ENCODE results near the gene TEX12. TPM values are rescaled to one million over a fixed set of nuclear protein-coding genes. Genes with fewer than 3 reads are reported as not detected.
"Not testable (repeated sequence)": the region's sequence is repeated elsewhere in the genome, so short reads cannot be mapped to it uniquely, and the experiment has no call there.

The TEX12 gene
- total RNA-seq, 1 experiment from 2014 or later = not detected

- intact Hi-C loops (cut with micrococcal nuclease; ENCODE audit: unreplicated experiment) = no loop called here
These were observed 28.8 kb downstream of the TEX12 start for GRCh38 chr11:112195951-112196351.

GRCh38 chr11:112196519-112197087 lies 29.4 kb downstream of the TEX12 start:
- DNase-seq = no peak
- TF ChIP-seq CTCF (IDR thresholded peaks at IDR 0.05; ENCODE audit: unreplicated experiment) = no peak
- H3K27ac Mint-ChIP-seq (ENCODE audit: unreplicated experiment) = no peak overlapping the region
- H3K4me1 Mint-ChIP-seq (ENCODE audit: low read depth, unreplicated experiment) = peaks cover 8% of the 10 kb centered on the region
- no peaks in the 10 kb centered on the region for H3K36me3 Mint-ChIP-seq (ENCODE audit: insufficient read depth, unreplicated experiment)
- no TSS peak for BruUV-seq (replicated peaks)
- no peak overlapping the region for H3K4me3 Mint-ChIP-seq (ENCODE audit: low read depth, unreplicated experiment)
- intact Hi-C loops (cut with micrococcal nuclease; ENCODE audit: unreplicated experiment) = no loop called here
- no peaks in the 10 kb centered on the region for H3K27me3 Mint-ChIP-seq (ENCODE audit: unreplicated experiment)
- no peaks in the 10 kb centered on the region for H3K9me3 Mint-ChIP-seq (ENCODE audit: low read depth, unreplicated experiment)
- CTCF ChIA-PET = interaction anchor here (0.6 to 0.7 kb wide), 2 partner anchors 44 to 146 kb away, joined by 3 to 5 read pairs; no protein-coding TSS in a partner anchor

More at GRCh38 chr11:112195951-112196351, 28.8 kb downstream of the TEX12 start:
- no peak for DNase-seq
- no peaks in the 10 kb centered on the region for H3K9me3 Mint-ChIP-seq (ENCODE audit: low read depth, unreplicated experiment)
- H3K4me3 Mint-ChIP-seq (ENCODE audit: low read depth, unreplicated experiment) = no peak overlapping the region
- CTCF ChIA-PET = interaction anchor here (0.6 kb wide), 1 partner anchor 146 kb away, joined by 3 read pairs; no protein-coding TSS in a partner anchor
- no peak for TF ChIP-seq CTCF (IDR thresholded peaks at IDR 0.05; ENCODE audit: unreplicated experiment)
- no peaks in the 10 kb centered on the region for H3K36me3 Mint-ChIP-seq (ENCODE audit: insufficient read depth, unreplicated experiment)
- no peak overlapping the region for H3K27ac Mint-ChIP-seq (ENCODE audit: unreplicated experiment)
- H3K4me1 Mint-ChIP-seq (ENCODE audit: low read depth, unreplicated experiment) = peaks cover 8% of the 10 kb centered on the region
- no peaks in the 10 kb centered on the region for H3K27me3 Mint-ChIP-seq (ENCODE audit: unreplicated experiment)
- no TSS peak for BruUV-seq (replicated peaks)

- not testable (repeated sequence) for BruUV-seq (replicated peaks); H3K9me3 Mint-ChIP-seq (ENCODE audit: low read depth, unreplicated experiment)
- CTCF ChIA-PET = interaction anchor here (0.5 kb wide), 1 partner anchor 14 kb away, joined by 3 read pairs; no protein-coding TSS in a partner anchor
These were observed 31.9 kb downstream of the TEX12 start for GRCh38 chr11:112199101-112199500.

GRCh38 chr11:112200252-112200651 lies 33.1 kb downstream of the TEX12 start:
- CTCF ChIA-PET = no interaction called here
- H3K4me3 Mint-ChIP-seq (ENCODE audit: low read depth, unreplicated experiment) = no peak overlapping the region
- H3K9me3 Mint-ChIP-seq (ENCODE audit: low read depth, unreplicated experiment) = no peaks in the 10 kb centered on the region
- H3K27me3 Mint-ChIP-seq (ENCODE audit: unreplicated experiment) = no peaks in the 10 kb centered on the region
- intact Hi-C loops (cut with micrococcal nuclease; ENCODE audit: unreplicated experiment) = no loop called here
- H3K4me1 Mint-ChIP-seq (ENCODE audit: low read depth, unreplicated experiment) = peaks cover 8% of the 10 kb centered on the region
- DNase-seq = no peak
- no peak for TF ChIP-seq CTCF (IDR thresholded peaks at IDR 0.05; ENCODE audit: unreplicated experiment)
- no TSS peak for BruUV-seq (replicated peaks)
- H3K27ac Mint-ChIP-seq (ENCODE audit: unreplicated experiment) = no peak overlapping the region
- no peaks in the 10 kb centered on the region for H3K36me3 Mint-ChIP-seq (ENCODE audit: insufficient read depth, unreplicated experiment)

More at GRCh38 chr11:112199101-112199500, 31.9 kb downstream of the TEX12 start:
- H3K4me3 Mint-ChIP-seq (ENCODE audit: low read depth, unreplicated experiment); H3K27ac Mint-ChIP-seq (ENCODE audit: unreplicated experiment); intact Hi-C loops (cut with micrococcal nuclease; ENCODE audit: unreplicated experiment); H3K27me3 Mint-ChIP-seq (ENCODE audit: unreplicated experiment); H3K4me1 Mint-ChIP-seq (ENCODE audit: low read depth, unreplicated experiment); H3K36me3 Mint-ChIP-seq (ENCODE audit: insufficient read depth, unreplicated experiment); DNase-seq: not testable (repeated sequence)

GRCh38 chr11:112206071-112206470 lies 38.9 kb downstream of the TEX12 start:
- Mint-ChIP-seq H3K9me3 (ENCODE audit: low read depth, unreplicated experiment) (no peaks in the 10 kb centered on the region), H3K27me3 (ENCODE audit: unreplicated experiment) (no peaks in the 10 kb centered on the region), H3K4me1 (ENCODE audit: low read depth, unreplicated experiment) (no peaks in the 10 kb centered on the region), H3K4me3 (ENCODE audit: low read depth, unreplicated experiment) (no peak overlapping the region), H3K36me3 (ENCODE audit: insufficient read depth, unreplicated experiment) (no peaks in the 10 kb centered on the region), H3K27ac (ENCODE audit: unreplicated experiment) (no peak overlapping the region)
- intact Hi-C loops (cut with micrococcal nuclease; ENCODE audit: unreplicated experiment) = no loop called here
- TF ChIP-seq CTCF (IDR thresholded peaks at IDR 0.05; ENCODE audit: unreplicated experiment) = no peak
- BruUV-seq (replicated peaks) = no TSS peak
- DNase-seq = no peak
- CTCF ChIA-PET = no interaction called here

Data from Calu3 (cell line).